Inferior parietal cortex (tissue), 1 donor: ENCODE results near the gene CEP128.

ENCODE experiments used
- DNase-seq: peaks from one replicate; pipeline ENCODE4 v3.0.0-alpha.2; 2016; ENCODE audit errors: extremely low spot score

CEP128 gene

GRCh38 chr14:80771201-80771600 is 170.3 kb downstream of the CEP128 start:
- DNase-seq = no peak

GRCh38 chr14:80770114-80770908 is 171.2 kb downstream of the CEP128 start:
- no peak for DNase-seq

GRCh38 chr14:80768646-80769045 is 172.9 kb downstream of the CEP128 start:
- no peak for DNase-seq

DNA sequence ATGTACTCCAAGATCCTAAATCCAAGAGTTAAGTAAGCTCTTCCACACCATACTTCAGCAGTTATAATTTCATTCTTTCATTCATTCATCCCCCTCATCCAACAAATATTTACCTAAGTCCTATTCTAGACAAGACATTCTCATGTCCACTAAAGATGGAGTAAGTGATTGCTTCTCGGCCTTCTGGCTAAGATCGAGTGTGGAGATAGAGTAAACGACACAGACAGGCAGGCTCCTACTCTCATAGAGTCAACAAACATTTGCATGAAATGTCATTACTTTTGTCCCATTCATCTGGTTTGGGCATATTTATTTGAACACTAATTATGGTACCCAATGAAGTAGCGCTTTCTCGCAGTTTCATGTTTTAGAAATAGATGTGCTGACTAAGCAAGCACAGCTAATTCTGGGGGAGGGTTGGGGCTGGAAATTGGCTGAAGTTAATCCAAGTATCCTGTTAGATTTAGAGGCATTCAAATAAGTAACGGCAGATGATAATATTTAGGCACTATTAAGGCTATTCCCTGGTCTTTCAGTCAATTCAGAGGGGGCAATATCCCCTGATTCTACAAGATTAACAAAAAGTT is 176.5 kb downstream of the CEP128 start:
- no peak for DNase-seq

DNA sequence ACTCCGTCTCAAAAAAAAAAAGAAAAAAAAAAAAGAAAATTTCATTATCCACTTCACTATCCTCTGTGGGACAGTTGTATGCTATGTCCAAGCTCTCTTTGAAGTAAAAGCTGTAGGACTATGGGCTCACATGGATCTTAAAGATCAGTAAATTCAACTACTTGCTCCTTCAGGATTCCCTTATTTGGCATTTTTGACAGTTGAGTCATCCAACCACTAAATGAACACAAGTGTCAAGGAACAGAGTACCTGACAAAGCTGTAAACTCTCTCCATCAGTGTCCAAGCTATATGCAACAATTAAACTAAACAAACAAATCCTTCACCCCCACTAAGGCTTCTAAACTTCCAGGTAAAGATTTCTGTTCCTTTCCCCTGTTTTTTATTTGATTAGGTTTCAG is 177.0 kb downstream of the CEP128 start:
- DNase-seq = no peak

DNA sequence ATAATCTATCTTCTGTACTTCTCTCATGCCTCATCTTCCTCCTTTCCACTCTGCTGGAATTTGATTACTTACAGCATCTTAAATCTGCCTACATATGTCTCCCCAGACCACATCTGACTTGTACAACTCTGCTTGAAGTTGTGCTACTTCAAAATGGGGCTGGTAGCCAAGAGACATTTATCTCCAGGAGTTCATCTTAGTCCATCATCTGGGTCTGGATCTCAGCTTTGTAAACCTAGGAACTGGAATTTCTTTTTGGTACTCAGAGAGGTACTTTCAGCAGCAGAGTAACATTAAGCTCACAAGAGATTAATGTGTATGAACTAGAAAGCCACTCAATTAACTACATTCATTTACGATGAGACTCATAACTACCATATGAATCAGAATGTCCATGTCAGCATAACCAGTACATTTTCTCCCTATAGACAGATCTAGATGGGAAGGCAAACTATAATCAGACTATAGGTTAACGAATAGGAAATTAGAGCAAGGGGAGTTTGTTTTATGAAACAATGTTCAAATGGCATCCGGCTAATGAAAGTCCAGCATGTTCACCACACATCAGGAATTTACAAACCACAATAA is 178.8 kb downstream of the CEP128 start:
- no peak for DNase-seq

GRCh38 chr14:80754696-80755095 is 186.8 kb downstream of the CEP128 start:
- DNase-seq = no peak

DNA sequence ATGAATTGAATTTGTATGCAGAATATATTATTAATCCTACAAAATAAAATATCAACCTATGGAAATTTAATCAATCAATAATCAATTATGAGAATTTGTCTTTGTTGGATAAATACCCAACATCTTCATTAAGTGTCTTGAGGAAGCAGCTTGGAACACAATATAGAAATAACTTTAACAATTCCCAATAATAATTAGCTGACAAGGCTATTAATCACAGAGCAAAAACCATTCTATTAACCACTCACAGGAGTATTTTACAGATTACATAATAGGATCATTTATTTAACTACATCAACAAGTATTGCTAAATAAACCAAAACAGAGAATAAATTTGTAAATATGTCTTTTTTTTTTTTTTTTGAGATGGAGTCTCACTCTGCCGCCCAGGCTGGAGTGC is 190.3 kb downstream of the CEP128 start:
- DNase-seq = no peak

DNA sequence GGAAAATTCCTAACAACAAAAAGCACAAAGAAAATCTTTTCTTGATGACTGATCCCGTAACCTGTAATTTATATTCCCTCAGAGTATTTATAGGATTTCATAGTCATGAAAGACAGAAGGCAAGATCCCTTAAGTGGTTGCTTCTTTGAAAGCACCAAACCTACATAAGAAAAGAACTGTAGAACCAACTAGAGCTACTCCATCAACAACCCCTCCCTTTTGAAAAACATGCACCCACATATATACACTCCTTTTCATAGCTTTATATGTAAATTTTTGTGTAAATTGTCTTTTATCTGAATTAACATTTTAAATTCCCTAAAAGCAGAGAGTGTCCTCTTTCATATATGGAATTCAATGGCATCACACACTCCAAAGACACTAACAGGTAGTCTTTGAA is 215.3 kb downstream of the CEP128 start:
- no peak for DNase-seq

GRCh38 chr14:80718940-80719339 is 222.6 kb downstream of the CEP128 start:
- DNase-seq = no peak

GRCh38 chr14:80714474-80714873 is 227.1 kb downstream of the CEP128 start:
- DNase-seq = no peak

DNA sequence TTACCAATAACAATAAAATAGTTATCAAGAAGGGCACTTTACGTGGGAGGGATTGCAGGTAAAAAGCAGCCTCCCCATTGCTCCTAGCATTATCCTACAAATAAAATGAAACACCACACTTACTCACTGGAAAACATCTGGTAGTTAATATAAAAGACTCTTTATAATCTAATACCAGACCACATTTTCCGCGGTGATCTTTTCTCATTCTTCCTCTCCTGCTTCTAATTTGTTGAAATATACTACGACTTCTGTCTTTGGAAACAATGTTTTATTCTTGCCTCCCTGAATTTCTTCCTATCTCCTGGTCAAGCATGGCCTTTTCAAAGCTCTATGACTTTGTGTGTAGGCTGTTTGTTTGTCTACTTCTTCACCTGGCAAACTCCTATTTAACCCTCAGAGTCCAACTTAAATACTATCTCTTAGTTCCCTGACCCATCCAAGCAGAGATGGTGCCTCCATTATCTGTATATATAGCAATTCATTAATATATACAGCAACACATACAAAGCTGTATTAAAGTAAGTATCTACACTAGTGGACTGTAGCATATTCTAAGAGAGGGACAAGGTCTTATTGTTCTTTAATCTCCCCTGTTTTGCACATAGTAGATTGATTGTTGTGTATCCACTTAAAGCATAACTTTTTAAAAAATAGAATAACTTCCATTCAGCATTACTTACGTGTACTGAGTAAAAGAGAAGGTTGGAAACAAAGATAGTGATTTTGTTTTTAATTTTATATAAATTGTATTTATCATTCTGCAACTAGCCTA is 228.3 kb downstream of the CEP128 start:
- DNase-seq = no peak

DNA sequence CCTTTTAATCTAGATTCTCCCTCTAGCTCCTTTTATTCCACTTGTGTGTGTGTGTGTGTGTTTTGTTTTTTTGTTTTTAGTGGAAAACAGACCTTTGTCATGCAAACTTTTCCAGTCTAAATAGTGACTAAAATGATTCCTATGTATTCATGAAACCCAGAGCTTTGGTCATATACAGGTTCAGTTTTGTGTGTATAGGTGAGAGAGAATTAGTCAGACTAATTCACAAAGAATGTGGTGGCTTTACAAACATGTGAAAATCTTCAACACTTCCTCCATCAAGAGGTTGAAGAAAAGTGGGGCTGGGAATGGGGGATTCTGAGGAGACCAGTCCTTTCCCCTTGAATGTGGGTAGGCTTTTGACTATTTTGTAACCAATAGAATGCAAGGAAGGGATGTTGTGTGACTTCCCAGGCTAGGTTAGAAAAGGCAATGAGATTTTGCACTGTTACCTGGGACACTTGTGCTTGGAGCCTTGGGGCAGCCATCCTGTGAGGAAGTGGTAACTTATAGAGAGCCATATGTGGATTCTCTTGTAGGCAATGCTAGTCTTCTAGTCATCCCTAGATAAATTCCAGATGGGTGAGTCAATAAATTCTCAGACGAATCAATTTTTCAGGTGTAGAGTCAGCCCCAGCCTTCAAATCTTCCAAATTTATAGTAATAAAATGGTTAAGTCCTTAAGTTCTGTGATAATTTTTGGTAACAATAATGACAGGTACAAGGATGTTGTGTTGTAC is 236.1 kb downstream of the CEP128 start:
- no peak for DNase-seq

DNA sequence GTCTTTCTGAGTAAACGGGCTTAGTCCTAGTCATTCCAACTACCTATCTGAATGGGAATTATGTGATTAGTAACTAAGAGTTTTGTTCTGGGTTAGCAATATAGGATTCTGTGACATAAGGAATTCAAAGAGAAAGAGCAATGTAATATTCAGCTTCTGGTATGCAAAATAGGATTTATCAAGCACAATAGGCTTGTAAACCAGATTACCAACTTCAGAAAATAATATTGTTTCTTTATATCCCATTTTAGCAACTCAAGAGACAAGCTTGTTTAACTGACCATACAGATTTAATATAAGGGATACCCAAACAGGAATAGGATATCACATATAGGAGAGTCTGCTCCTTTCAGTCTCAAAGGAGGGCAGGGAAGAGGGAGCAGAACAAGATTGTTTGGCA is 240.9 kb downstream of the CEP128 start:
- no peak for DNase-seq

GRCh38 chr14:80699861-80700260 is 241.7 kb downstream of the CEP128 start:
- DNase-seq = no peak

DNA sequence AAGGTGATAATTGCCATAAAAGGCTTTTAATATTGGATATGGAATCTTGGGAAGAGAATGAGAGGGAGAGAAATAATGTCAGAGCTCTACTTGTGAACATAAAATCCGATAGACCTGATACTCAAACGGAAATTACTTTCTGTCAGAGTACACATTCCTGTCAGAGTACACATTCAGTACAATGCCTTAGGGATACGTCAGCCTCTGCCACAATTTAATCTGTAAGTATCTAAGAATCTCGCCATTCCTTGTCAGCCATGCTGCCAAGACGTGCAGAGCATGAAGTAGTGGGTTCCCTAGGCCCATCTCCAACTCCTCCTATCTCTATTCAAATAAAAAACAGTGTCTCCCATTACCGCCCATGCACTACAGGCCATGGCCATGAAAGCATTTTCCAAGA is 242.6 kb downstream of the CEP128 start:
- DNase-seq = no peak

DNA sequence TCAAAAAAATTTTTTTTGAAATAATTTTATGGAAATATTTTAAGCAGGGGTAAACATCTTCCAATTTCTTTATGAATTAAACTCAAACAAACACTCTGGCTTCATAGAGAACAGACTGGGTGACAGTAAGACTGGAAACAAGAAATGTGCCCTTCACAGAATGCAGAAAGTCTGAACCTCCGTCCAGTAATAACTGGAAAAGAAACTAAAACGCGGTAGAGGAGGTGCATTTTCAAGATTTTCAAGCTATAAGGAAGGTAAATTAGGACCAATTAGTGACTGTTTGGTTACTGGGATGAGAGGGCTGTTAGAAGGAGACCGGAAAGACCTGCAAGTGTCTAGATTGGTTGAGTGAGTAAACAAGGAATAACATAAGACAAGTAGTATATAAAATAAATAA is 245.7 kb downstream of the CEP128 start:
- DNase-seq = no peak

- no peak for DNase-seq
These were observed 248.6 kb downstream of the CEP128 start for GRCh38 chr14:80692903-80693302.

DNA sequence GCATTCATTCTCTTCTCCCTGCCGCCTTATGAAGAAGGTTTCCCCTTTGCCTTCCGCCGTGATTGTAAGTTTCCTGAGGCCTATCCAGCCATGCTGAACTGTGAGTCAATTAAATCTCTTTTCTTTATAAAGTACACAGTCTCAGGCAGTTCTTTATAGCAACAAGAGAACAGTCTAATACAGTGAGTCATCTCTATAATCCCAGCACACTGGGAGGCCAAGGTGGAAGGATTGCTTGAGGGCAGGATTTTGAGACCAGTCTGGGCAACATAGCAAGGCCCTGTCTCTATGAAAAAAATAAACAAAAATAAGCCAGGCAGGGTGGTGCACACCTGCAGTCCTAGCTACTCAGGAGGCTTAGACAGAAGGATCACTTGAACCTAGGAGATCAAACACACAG is 259.9 kb downstream of the CEP128 start:
- DNase-seq = no peak

DNA sequence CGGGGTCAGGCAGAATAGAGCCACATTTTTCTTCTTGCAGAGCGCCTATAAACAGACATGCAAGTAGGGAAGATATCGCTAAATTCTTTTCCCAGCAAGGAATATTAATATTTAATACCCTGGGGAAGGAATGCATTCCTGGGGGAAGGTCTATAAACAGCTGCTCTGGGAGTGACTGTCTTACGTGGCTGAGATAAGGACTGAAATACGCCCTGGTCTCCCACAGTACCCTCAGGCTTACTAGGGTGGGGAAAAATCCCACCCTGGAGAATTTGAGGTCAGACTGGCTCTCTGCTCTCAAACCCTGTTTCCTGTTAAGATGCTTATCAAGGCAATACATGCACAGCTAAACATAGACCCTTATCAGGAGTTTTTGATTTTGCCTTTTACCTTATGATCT is 262.3 kb downstream of the CEP128 start:
- no peak for DNase-seq

DNA sequence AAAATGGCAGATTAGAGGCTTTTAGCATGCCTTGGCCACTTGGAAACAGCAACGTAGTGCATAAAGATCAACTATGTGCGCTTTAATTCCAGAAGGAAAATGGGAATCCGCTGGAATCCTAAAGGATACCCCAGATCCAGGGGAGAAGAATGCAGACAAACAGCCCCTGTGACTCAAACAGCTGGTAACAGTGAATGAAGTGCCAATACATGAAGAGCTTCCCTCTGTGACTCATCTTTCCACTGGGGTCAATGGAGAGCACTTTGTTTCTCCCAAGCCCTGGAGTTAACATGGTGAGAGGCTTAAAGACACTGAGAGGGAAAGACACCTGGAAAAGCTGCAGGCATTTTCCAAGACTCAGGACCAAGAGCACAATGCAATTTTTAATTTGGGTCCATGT is 263.1 kb downstream of the CEP128 start:
- no peak for DNase-seq

DNA sequence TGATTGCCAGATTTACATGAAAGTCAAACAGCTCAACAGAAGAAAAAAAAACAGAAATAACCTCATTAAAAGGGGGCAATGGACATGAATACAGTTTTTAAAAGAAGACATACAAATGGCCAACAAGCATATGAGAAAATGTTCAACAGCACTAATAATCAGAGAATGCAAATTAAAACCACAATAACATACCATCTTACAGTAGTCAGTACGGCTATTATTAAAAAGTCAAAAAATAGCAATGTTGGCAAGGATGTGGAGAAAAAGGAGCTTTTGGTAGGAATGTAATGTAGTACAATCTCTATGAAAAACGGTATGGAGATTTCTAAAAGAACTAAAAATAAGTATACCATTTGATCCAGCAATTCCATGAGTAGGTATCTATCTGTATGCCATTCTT is 272.1 kb downstream of the CEP128 start:
- DNase-seq = no peak
